A673 (cell line): ENCODE data around the gene FAM168B. TPM values are rescaled to one million over a fixed set of nuclear protein-coding genes. Genes with fewer than 3 reads are reported as not detected.

Experiments
- BruUV-seq: library from RNA; stranded (reverse); fragments of 400-500 nt; replicated peaks from 2 replicates; lab custom pipeline; 2021; lab: Mats Ljungman, UMichigan
- CTCF ChIA-PET: fragments of 300-600 bp; sonication (Branson Sonifier 250); formaldehyde crosslinking; loops from one replicate; lab custom pipeline; 2022; ENCODE audit warnings: antibody characterized with exemption; lab: Charles Lee
- POLR2A ChIA-PET: fragments of 300-600 bp; sonication (Branson Sonifier 250); formaldehyde crosslinking; loops from one replicate; lab custom pipeline; 2022; ENCODE audit warnings: antibody characterized with exemption; ENCODE audit not compliant: low non-redundant PET; lab: Charles Lee
- DNase-seq: peaks from one replicate; pipeline ENCODE4 v3.0.0-alpha.2; 2015; ENCODE audit warnings: low spot score
- H3K27ac ChIP-seq: fragments of 200-600 bp; sonication (generic); 2 replicates; pipeline ENCODE4 v1.5.1; 2016; ENCODE audit warnings: mixed run types, low read depth, mild to moderate bottlenecking, mixed read lengths, antibody characterized with exemption, low read length; ENCODE audit not compliant: poor library complexity, severe bottlenecking
- H3K27me3 ChIP-seq: fragments of 200-600 bp; sonication (generic); replicated peaks from 2 replicates; pipeline ENCODE4 v1.6.1; 2017; ENCODE audit warnings: mixed run types, low read depth, mild to moderate bottlenecking, mixed read lengths, antibody characterized with exemption, low read length; ENCODE audit not compliant: insufficient read depth, poor library complexity
- H3K36me3 ChIP-seq: fragments of 200-600 bp; sonication (generic); 2 replicates; pipeline ENCODE4 v1.6.1; 2016; ENCODE audit warnings: mixed run types, mild to moderate bottlenecking, mixed read lengths, antibody characterized with exemption, low read length; ENCODE audit not compliant: insufficient read depth, poor library complexity, severe bottlenecking
- H3K4me1 ChIP-seq: fragments of 200-600 bp; sonication (generic); 2 replicates; pipeline ENCODE4 v1.6.1; 2017; ENCODE audit warnings: mixed run types, mild to moderate bottlenecking, mixed read lengths, antibody characterized with exemption, low read length; ENCODE audit not compliant: insufficient read depth, poor library complexity, severe bottlenecking
- H3K4me3 ChIP-seq: fragments of 200-600 bp; sonication (generic); 2 replicates; pipeline ENCODE4 v1.5.1; 2016; ENCODE audit warnings: low read depth, mixed run types, mild to moderate bottlenecking, mixed read lengths, low read length; ENCODE audit not compliant: poor library complexity, severe bottlenecking
- H3K9me3 ChIP-seq: fragments of 200-600 bp; sonication (generic); 2 replicates; pipeline ENCODE4 v1.6.1; 2016; ENCODE audit warnings: mixed run types, low read depth, mild to moderate bottlenecking, mixed read lengths, antibody characterized with exemption, low read length; ENCODE audit not compliant: poor library complexity, severe bottlenecking
- EZH2 ChIP-seq: fragments of 200-600 bp; sonication (generic); IDR thresholded peaks from 2 replicates; pipeline ENCODE4 v1.6.1; 2017; ENCODE audit warnings: borderline replicate concordance, low read depth, mild to moderate bottlenecking, mixed read lengths, antibody characterized with exemption, low read length; ENCODE audit not compliant: poor library complexity, severe bottlenecking
- intact Hi-C: fragments of 100-400 bp; cut with micrococcal nuclease; formaldehyde crosslinking; loops from one replicate; pipeline ENCODE4 v1.10.0; 2022; ENCODE audit not compliant: unreplicated experiment
- total RNA-seq: library from RNA; stranded (reverse); gene quantifications from 2 replicates; pipeline ENCODE4 v1.2.3, GENCODE V29; 2021
- TF ChIP-seq, protein P1 (sequence below): fragments of 300-800, 200-600 bp; sonication (generic); conservative IDR thresholded peaks from 2 replicates; pipeline ENCODE4 v1.5.1; 2017; ENCODE audit warnings: low read depth, mild to moderate bottlenecking, antibody characterized with exemption, low read length, moderate library complexity, mixed read lengths

FAM168B gene
- total RNA-seq, 1 experiment from 2014 or later, result 149 TPM

DNA sequence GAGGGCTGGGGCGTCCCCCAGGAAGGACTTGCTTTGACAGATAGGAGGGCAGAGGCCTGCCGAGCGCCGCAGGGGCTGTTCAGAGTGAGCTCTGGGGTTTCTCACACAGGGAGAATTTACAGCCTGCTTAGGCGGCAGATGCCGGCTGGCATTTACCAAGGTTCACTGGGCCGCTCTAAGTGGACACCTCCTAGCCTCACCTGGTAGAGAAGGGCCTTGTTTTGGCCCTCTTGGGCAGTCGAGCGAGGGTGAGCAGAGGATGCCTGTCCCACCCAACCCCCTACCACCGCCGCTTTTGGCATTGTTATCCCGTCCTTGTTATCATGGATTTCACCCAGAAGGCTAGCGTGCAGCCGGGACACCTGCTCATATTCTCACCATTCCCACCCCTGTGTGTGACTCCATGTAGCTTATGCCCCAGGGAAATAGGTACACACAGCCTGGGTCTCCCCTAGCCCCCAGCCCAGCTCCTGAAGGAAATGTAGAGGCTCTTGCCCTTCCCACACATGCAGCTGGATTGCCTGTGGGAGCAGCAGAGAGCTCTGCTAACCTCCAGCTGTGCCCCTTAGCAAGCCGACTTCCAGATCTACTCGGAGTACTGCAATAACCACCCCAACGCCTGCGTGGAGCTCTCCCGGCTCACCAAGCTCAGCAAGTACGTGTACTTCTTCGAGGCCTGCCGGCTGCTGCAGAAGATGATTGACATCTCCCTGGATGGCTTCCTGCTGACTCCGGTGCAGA, 52.4 kb downstream of the FAM168B start:
- Histone ChIP-seq H3K4me3 (no peak overlapping the region), H3K4me1 (no peaks in the 10 kb centered on the region), H3K27ac (no peak overlapping the region), H3K9me3 (no peaks in the 10 kb centered on the region), H3K27me3 (no peaks in the 10 kb centered on the region), H3K36me3 (no peaks in the 10 kb centered on the region)
- peak; percentile 10 for DNase-seq
- BruUV-seq, result no TSS peak
- no peak for TF ChIP-seq EZH2
- TF ChIP-seq, protein P1, sequence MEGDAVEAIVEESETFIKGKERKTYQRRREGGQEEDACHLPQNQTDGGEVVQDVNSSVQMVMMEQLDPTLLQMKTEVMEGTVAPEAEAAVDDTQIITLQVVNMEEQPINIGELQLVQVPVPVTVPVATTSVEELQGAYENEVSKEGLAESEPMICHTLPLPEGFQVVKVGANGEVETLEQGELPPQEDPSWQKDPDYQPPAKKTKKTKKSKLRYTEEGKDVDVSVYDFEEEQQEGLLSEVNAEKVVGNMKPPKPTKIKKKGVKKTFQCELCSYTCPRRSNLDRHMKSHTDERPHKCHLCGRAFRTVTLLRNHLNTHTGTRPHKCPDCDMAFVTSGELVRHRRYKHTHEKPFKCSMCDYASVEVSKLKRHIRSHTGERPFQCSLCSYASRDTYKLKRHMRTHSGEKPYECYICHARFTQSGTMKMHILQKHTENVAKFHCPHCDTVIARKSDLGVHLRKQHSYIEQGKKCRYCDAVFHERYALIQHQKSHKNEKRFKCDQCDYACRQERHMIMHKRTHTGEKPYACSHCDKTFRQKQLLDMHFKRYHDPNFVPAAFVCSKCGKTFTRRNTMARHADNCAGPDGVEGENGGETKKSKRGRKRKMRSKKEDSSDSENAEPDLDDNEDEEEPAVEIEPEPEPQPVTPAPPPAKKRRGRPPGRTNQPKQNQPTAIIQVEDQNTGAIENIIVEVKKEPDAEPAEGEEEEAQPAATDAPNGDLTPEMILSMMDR, result 0 out of 2 replicates have a peak, but pooled peaks have one; percentile 19
- POLR2A ChIA-PET, result no interaction called here
- CTCF ChIA-PET, result no interaction called here
- intact Hi-C loops, result no loop called here

DNA sequence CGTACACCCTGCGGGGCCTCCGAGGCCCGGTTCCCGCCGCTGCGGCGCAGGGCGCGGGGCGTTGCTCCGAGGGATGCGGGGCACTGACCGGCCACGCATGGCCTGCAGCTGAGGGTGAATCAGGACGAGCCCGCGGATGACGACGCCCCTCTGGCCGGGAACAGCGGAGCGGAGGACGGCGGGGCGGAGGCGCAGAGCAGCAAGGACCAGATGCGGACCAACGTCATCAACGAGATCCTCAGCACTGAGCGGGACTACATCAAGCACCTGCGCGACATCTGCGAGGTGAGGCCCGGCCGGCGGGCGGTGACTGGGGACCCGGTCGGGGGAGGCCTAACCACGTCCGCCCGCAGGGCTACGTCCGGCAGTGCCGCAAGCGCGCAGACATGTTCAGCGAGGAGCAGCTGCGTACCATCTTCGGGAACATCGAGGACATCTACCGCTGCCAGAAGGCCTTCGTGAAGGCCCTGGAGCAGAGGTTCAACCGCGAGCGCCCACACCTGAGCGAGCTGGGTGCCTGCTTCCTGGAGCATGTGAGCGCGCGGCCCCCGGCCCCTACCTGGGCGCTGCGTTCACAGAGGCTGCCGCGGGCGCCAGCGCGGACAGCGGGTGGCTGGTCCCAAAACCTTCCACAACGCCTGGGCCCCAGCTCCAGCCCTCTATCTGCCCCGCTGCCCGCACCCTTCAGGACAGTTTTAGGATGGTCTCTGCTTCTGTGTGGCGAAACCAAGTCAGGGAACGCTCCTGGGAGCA, 53.2 kb downstream of the FAM168B start:
- no peak for TF ChIP-seq EZH2
- TF ChIP-seq, protein P1, result no peak
- Histone ChIP-seq H3K4me1 (no peaks in the 10 kb centered on the region), H3K4me3 (no peak overlapping the region), H3K9me3 (no peaks in the 10 kb centered on the region), H3K36me3 (no peaks in the 10 kb centered on the region), H3K27ac (no peak overlapping the region), H3K27me3 (no peaks in the 10 kb centered on the region)
- intact Hi-C loops, result no loop called here
- no peak for DNase-seq
- BruUV-seq, result no TSS peak
- ChIA-PET POLR2A (no interaction called here), CTCF (no interaction called here)

DNA sequence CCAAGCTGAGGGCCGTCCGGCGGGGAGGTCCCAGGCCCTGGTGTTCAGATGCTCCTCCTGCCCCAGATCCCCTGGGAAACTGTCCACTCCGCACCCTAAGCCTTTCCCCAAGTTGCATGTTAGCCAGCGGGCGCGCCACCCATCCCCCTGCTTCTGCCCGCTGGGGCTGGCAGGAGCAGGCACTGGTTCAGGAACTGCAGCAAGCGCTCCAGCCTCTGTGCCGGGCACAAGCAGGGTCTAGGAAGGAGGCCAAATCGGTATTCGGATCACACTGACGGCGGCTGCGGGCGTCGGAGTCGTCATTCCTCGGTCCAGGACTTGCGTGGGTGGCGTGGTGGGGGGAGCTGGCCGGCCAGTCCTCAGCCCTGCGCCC, 53.7 kb downstream of the FAM168B start:
- peaks cover under 1% of the 10 kb centered on the region for H3K4me1 ChIP-seq
- TF ChIP-seq EZH2, result no peak
- TF ChIP-seq, protein P1, result no peak
- BruUV-seq, result no TSS peak
- no peak overlapping the region for H3K27ac ChIP-seq
- H3K4me3 ChIP-seq, result no peak overlapping the region
- no peaks in the 10 kb centered on the region for H3K36me3 ChIP-seq
- POLR2A ChIA-PET, result no interaction called here
- DNase-seq, result no peak
- intact Hi-C loops, result no loop called here
- H3K9me3 ChIP-seq, result no peaks in the 10 kb centered on the region
- H3K27me3 ChIP-seq, result no peaks in the 10 kb centered on the region
- CTCF ChIA-PET, result no interaction called here
